IPS-NIHi11 (cell line): ENCODE results near the gene HCRTR2.
"Not testable (repeated sequence)": the region's sequence is repeated elsewhere in the genome, so short reads cannot be mapped to it uniquely, and the experiment has no call there.

Experiments used
- DNase-seq: peaks from one replicate; pipeline ENCODE4 v3.0.0; 2012; ENCODE audit warnings: mixed read lengths, low spot score

Gene HCRTR2

DNA sequence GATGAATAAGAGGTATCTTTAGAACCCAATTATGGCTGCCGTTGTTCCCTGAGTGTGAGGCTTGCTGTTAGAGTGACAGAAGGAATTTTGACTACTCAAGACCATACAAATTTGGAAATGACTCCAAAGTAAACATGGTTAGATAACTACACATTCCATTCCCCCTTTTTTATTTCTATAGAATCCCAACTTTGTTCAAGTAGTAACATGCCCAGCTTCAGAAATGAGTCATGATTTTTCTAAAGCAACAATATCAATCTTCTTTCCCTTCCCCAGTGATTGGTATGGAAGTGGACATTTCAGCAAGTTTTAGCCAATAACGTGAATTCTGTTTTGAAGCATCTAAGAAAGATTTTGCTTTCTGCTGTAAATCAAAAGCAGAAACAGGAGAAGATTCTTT lies 37.8 kb downstream of the HCRTR2 start:
- DNase-seq = no peak

DNA sequence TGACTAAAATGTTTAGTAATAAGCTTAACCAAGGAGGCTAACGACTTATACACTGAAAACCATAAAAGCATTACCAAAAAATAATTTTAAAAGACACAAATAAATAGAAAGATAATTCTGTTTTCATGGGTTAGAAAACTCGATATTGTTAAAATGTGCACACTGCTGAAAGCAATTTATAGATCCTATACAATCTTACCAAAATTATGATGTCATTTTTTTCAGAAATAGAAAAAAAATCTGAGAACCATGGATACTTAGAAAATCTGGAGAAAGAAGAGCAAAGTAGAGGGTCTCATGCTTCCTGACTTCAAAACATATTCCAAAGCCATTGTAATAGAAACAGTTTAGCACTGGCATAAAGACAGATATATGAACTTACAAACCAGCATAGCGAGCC lies 46.6 kb downstream of the HCRTR2 start:
- no peak for DNase-seq

DNA sequence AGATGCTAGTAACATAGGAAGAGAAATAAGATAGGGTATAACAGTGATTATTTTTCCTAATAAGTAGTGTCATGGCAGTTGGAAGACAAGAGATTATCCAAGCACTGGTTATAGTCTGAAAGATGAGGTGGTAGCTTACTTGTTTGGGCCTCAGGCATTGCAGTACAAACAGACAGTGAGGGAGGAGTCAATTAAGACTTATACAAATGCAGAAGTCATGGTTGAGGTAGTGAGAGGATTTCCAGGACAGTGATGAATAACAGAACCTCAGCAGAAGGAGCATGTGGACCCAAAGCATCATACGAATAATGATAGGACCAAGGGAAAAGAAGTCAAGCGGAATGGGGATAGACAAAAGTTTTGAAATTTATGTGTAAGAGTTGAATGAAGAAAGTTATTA lies 53.5 kb downstream of the HCRTR2 start:
- no peak for DNase-seq

DNA sequence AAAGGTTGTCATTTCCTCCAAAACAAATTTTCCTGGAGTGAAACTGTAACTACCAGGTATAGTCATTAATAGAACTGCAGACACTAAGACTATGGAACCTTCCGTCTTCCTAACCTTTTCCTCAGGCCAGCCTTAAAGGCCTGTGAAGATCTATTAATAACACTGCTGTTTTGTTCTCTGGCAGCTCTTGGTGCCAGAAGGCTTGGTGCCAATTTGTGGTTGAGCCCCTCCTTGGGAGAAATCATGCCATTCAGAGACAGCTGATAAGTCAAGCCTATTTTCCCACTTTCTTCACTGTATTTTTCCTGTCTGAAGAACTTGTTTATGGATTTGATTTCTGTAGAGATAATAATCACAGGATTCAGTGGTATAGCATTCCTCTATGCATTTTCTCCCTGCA lies 64.8 kb downstream of the HCRTR2 start:
- DNase-seq = no peak

DNA sequence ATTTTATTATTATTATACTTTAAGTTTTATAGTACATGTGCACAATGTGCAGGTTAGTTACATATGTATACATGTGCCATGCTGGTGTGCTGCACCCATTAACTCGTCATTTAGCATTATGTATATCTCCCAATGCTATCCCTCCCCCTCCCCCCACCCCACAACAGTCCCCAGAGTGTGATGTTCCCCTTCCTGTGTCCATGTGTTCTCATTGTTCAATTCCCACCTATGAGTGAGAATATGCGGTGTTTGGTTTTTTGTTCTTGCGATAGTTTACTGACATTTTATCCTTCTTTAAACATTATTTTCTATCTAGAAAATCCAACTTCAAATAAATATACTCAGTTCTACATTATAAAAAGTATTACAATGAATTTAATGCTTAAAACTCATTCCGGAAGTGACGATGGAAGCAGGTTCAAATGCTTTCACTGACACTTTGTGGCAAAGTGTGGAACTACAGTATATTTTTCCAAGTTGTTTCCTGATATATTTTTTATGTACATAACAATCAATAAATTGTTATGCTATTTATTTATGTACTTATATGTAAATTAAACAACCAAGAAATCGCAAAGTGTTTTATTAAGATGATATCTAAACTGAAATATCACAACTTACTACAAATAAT lies 66.8 kb downstream of the HCRTR2 start:
- DNase-seq = not testable (repeated sequence)

DNA sequence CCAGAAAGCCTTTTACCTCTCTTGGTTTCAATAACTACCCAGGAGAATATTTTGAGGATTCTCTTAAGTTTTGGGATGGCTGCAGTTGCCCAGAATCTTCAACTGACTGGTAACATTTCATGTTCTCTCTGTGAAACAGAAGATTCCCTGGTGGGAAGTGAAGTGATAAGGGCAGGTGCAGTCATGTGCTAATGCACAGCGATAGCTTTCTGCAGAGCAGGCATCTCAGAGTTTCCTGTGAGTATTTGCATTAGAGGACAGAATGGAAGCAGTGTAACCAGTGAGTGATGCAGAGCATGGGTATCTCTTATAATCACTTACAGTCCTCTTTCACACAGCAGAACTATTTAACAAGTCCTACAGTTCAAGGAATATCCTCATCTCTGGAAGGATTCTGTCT lies 76.1 kb downstream of the HCRTR2 start:
- DNase-seq = peak; percentile 18

DNA sequence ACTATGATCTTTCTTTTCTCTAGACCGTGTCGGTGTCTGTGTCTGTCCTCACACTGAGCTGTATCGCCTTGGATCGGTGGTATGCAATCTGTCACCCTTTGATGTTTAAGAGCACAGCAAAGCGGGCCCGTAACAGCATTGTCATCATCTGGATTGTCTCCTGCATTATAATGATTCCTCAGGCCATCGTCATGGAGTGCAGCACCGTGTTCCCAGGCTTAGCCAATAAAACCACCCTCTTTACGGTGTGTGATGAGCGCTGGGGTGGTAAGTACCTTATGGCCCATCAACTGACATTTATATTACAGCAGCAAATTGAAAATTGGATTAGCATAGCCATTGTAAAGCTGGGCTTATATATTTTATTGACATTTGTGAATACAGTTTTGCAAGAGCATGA lies 80.8 kb downstream of the HCRTR2 start:
- no peak for DNase-seq

DNA sequence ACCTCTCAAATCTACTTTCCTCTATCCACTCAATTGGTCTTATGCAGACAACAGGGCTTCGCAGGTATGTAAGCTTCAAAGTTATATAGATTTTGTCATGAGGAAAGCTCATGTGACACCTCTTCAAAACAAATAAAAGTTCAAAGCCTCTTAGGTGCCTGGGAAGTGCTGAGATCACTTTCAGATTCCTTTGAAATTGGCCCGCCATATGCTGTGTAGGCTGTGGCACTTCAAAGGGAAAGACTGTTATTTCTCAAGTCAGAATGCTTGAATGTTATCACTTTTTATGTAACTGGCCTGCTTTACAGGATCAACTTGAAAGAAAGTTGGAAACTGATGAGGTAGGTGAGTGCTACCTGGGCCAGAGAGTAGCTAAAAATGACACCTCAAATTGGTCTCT lies 85.9 kb downstream of the HCRTR2 start:
- DNase-seq = no peak

DNA sequence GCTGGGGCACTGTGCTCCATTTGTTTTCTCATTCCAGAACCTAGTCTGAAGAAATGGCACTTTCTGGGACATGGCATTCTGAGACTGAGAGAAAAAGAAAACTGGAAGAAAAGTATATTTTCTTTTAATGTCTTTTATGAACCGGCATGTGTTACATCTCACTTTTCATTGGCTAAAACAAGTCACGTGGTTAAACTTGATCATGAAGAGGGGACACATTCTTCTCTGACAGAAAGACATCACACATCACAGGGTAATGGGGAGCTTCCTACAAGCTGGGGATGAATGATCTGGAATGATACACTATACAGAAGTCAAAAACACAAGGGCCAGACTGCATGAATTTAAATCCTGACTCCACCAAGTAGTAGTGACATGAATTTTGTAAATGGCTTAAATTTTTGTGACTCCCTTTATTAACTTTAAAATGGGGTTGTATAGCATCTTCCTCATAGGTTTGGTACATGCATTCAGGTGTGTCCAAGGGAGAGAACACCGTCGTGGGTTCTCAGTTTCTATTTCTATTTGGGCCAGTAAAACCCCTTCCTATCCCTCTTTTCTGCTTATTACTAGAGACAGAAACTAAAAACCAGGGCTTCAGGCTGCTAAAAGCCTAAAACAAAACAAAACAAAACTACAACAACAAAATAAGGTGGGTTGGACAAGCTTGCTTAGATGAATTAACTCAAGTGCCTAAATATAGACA lies 91.2 kb downstream of the HCRTR2 start:
- DNase-seq = no peak

DNA sequence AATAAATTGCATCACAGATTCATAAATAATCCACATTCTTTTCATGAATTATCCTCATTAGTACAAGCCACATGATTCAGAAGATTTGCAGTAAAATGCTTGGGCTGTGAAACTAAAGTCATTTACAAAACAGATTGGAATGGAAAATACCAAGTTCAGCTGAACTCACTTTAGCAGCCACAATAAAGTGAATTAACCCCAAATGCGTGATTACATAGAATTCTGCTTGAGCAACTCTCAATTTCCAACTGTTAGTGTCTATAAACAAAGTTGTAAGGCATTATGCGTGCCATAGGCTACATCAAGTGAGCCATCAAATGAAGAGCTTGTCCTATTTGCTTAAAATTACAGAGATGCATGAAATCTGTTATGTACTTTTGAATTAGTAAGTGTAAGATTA lies 92.6 kb downstream of the HCRTR2 start:
- DNase-seq = no peak

DNA sequence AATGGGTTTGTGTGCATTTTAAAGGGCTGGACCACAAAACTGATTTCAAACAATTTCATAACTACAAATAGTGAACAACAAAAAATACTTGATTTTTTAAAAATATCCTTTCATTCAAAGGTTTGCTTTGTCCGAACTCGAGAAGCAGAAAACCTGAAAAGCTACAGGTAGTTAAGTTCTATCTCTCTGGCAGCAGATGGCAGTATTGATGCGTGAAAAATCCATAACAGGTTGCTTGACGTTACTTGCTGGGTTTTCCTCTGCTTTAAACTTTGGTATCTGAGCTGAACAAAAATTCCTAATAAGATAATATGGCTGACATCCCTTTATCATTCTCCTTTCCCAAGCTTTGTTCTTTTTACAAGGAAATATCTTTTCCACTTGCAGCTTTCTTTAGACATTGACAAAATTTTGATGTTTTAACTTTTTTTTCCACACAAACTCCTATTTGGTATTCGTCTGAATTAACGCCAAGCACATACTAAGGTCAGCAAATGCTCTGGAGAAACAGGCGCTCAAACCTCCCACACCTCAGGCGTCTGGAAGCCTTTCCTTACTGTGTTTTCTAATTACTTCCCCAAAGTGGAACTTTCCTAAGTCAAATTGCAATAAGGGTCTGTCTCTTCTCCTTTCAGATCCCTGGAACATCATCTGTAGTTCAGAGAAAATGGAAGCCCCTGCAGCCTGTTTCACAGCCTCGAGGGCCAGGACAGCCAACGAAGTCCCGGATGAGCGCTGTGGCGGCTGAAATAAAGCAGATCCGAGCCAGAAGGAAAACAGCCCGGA lies 102.6 kb downstream of the HCRTR2 start:
- DNase-seq = peak; percentile 48

DNA sequence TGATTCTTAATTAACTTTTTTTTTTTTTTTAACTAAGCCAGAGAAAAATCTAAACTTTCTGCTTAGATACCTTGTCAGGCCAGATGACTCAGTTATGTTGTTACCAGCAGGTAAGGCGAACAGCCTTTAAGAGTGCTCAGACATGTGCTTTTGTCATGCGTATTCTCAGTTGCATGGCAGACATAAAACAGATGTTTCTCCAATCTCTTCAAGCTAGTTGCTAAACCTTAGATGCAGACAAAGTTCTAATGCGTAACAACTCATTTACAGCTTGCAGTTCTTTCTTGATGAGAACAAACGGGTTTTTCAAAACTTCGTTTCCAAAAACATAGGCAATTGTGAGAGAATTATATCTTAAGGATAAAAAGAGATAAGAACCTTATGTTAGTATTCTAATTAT lies 103.3 kb downstream of the HCRTR2 start:
- DNase-seq = no peak

DNA sequence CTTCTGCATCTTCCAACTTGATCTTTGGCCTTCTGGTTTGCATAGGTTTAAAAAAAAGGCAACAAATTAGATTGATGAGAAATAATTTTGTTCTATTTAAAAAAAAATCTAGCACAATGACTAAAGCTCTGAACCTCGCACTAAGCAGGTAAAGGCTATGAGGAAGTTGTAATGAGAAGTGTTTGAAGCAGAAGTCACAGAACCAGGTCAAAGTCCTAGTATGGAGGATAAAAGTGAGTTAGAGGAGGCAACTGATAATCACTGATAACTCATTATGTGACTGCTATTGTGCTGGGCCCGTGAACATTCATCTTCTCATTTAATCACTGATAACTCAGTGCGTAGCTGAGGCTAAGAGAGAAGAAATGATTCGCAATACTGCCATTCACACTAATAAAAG lies 106.9 kb downstream of the HCRTR2 start:
- no peak for DNase-seq

DNA sequence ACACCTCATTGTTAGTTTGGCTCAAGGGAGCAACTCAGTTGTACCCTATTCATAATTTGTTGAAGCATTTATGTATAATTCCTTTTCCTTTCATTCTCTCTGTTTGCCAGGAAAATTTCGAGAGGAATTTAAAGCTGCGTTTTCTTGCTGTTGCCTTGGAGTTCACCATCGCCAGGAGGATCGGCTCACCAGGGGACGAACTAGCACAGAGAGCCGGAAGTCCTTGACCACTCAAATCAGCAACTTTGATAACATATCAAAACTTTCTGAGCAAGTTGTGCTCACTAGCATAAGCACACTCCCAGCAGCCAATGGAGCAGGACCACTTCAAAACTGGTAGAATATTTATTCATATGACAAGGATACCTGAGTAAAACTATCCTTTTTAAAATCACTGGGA lies 107.8 kb downstream of the HCRTR2 start:
- no peak for DNase-seq

DNA sequence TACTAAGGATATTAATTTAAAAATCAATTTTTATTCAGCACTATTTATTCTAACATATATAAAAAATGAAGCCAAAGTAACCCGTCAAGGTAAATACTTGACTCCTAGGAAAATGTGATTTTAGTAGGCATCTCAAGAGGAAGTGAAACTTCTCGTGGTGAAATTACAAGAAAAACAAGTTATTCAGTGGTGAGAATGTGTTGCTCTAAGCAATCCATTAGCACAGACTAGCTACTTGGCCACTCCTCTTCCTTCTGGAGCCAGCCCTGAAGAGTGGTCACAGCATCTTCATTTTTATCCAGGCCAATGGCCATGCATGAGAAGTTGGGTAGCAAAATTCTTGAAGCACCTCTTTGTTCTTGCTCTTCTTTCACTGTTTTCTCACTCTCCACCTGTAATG lies 112.5 kb downstream of the HCRTR2 start:
- no peak for DNase-seq

DNA sequence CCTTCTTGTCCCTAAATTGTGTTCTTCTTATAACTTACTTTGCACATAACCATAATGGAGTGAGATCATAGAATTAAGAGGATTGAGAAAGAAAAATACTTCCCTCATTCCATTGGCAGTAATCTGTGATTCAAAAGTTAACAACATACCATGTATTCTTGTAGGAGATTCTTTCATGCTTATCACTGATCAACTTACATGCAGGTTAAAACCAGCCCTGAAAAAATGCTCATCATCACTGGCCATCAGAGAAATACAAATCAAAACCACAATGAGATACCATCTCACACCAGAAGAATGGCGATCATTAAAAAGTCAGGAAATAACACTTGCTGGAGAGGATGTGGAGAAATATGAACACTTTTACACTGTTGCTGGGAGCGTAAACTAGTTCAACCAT lies 116.4 kb downstream of the HCRTR2 start:
- DNase-seq = no peak

DNA sequence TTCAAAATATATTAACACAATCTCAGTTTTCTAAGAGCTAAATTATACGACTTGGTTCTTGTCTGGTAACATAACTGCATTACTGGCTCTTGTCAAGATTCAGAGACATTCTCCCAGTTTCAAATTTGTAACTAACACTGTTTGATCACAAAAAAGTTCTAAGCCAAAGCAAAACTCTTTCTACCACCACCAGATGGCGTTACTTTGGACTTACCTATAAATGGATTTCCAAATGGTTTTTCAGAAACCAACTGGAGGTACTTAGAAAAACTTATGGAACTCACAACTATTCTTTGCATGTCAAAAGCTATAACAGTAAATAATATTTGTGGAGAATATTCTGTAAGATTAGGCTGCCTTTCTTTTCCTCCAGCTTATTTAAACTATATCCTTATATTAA lies 118.8 kb downstream of the HCRTR2 start:
- peak; percentile 20 for DNase-seq

DNA sequence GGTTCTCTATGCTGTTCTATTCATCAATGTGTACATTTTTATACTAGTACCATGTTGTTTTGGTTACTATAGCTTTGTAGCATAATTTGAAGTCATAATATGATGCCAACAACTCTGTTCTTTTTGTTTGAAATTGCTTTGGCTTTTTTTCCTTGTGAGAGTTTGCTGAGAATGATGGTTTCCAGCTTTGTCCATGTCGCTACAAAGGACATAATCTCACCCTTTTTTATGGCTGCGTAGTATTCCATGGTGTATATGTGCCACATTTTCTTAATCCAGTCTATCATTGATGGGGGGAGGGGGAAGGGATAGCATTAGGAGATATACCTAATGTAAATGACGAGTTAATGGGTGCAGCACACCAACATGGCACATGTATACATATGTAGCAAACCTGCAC lies 122.9 kb downstream of the HCRTR2 start:
- DNase-seq = not testable (repeated sequence)

DNA sequence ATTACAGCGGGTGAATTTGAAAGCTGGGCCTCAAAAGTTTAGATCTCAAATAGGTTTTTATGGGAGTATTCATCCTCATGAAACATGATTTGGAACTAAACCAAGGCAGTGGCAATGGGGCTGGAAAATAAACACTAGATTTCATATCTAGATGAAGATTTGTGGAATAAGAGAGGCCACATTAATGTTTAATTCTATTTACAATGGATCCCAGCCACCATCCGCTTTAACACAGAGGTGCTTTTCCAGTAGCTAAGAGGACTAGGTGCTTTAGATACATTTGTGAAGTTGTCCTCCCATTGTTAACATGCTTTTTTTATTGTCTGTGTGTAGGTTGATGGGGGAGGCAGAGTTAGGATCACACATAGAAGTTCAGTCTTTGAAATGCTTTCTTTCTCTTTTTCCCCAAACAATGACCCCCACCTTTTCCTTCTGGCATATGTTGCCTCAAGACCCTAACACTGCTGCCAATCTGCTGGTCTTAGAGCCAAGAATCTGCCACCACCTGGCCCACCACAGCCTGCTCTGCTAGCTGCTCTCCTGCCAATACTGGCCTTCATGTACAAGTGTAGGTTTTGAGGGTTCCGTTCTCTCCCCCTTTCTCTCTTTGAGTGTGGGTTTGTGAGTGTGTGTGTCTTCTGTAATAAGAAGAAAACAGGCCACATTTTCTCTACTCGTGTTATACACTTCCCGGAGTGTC lies 125.1 kb downstream of the HCRTR2 start:
- no peak for DNase-seq

DNA sequence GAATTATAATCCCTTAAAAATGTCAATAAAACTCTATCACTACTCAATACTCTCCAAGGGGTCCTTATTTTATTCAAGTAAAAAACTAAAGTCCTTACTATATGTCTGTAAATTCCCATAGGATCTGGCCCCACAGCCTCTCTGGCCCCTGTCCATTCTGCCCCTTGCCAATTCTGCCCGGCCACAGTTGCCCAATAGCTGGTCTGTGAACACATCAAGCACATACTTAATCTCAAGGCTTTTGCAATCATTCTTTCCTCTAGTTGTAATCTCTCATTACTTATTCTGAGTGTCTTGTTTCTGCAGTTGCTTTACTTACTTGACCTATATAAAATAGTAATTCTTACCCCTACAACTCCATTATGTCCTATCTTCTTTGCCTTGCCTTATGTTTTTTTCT lies 130.4 kb downstream of the HCRTR2 start:
- no peak for DNase-seq

DNA sequence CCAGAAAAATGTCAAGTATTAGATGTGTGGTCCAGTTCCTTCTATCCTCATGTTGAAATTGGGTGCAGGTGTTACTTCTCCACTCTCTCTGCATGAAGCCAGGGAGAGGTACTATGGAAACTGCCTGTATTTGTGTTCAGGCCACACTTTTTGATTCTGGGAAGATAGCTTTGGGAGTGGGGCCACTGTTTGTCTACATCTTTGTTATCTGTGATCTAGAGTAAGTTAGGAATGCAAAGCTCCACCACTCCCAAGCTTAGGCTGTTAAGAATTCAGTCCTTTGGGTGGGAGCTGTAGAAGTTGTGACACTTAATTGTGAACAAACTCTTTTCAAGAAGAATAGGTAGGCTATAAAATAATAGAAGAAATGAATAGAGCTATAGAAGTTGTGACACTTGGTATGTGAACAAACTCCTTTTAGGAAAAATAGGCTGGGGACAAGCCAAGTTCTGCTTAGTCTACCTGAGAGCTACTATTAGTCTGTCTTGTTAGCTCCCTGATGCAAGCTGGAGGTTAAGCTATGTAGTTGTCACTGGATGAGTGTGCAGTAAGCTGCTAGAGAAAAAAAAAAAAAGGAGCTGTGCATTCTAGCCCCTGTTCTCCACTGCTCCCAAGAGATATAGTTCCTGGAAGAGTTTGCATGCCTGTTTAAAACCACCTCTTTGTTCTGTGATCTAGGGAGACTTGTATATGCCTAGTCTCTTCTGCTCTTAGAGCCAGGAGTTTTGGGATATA lies 145.8 kb downstream of the HCRTR2 start:
- DNase-seq = no peak

DNA sequence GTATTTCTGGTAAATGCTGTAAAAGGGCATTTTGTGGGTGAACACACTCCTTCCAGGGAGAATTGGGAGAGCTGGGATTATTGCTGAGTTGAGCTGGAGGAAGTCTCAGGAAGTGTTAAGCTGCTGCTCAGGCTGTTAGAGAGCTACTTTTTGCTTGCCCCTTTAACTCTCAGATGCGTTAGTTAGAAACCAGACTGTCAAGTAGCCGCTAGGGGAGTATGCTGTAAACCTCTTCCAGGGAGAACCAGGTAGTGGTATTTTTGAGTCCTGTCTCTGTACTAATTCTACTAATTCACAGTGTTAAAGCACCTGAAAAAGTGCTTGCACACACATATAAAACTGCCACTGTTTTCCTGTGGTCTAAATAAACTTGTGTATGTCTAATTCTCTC lies 146.4 kb downstream of the HCRTR2 start:
- no peak for DNase-seq
